A204.1 (cell line): ENCODE data around the gene TCP10L.
"Not testable (repeated sequence)": the region's sequence is repeated elsewhere in the genome, so short reads cannot be mapped to it uniquely, and the experiment has no call there.

ENCODE experiments used
- FAIRE-seq: peaks from 2 replicates; lab custom pipeline; 2012; peaks lifted over from hg19 to GRCh38; lab: Jason Lieb, UNC

Gene TCP10L

GRCh38 chr21:32554832-32555638 is 30.3 kb downstream of the TCP10L start:
- no peak for FAIRE-seq

GRCh38 chr21:32549886-32550285 is 35.4 kb downstream of the TCP10L start:
- no peak for FAIRE-seq

GRCh38 chr21:32549440-32549839 is 35.9 kb downstream of the TCP10L start:
- no peak for FAIRE-seq

- FAIRE-seq, result no peak
Measured at GRCh38 chr21:32548978-32549377, 36.3 kb downstream of the TCP10L start.

- no peak for FAIRE-seq
Measured at GRCh38 chr21:32547018-32547417, 38.3 kb downstream of the TCP10L start.

GRCh38 chr21:32545948-32546441 is 39.3 kb downstream of the TCP10L start:
- FAIRE-seq, result no peak

GRCh38 chr21:32544697-32545096 is 40.6 kb downstream of the TCP10L start:
- FAIRE-seq, result no peak

GRCh38 chr21:32543975-32544374 is 41.3 kb downstream of the TCP10L start:
- FAIRE-seq, result no peak

GRCh38 chr21:32543056-32543455 is 42.3 kb downstream of the TCP10L start:
- FAIRE-seq, result not testable (repeated sequence)

GRCh38 chr21:32539378-32539777 is 45.9 kb downstream of the TCP10L start:
- FAIRE-seq, result no peak

- FAIRE-seq, result no peak
Measured at GRCh38 chr21:32538147-32538792, 47.1 kb downstream of the TCP10L start.

- no peak for FAIRE-seq
Measured at GRCh38 chr21:32537569-32537881, 47.8 kb downstream of the TCP10L start.

- no peak for FAIRE-seq
Measured at GRCh38 chr21:32535612-32536011, 49.7 kb downstream of the TCP10L start.

GRCh38 chr21:32534113-32534512 is 51.2 kb downstream of the TCP10L start:
- no peak for FAIRE-seq

- no peak for FAIRE-seq
Measured at GRCh38 chr21:32533611-32534010, 51.7 kb downstream of the TCP10L start.

GRCh38 chr21:32533053-32533452 is 52.3 kb downstream of the TCP10L start:
- no peak for FAIRE-seq

GRCh38 chr21:32532636-32533035 is 52.7 kb downstream of the TCP10L start:
- no peak for FAIRE-seq

GRCh38 chr21:32531561-32531960 is 53.8 kb downstream of the TCP10L start:
- FAIRE-seq, result not testable (repeated sequence)

GRCh38 chr21:32530809-32531208 is 54.5 kb downstream of the TCP10L start:
- not testable (repeated sequence) for FAIRE-seq

- FAIRE-seq, result no peak
Measured at GRCh38 chr21:32529679-32530078, 55.6 kb downstream of the TCP10L start.

- FAIRE-seq, result no peak
Measured at GRCh38 chr21:32525282-32525681, 60.0 kb downstream of the TCP10L start.

- no peak for FAIRE-seq
Measured at GRCh38 chr21:32523988-32524719, 61.2 kb downstream of the TCP10L start.
